NOMO-1 treated with dmso at 0.1 percent for 144 hours (cell line): ENCODE results near the gene CLCA1.
"Not testable (repeated sequence)": the region's sequence is repeated elsewhere in the genome, so short reads cannot be mapped to it uniquely, and the experiment has no call there.

Experiments used
- DNase-seq: peaks from one replicate; lab custom pipeline; 2025; ENCODE audit not compliant: unreplicated experiment; lab: John Stamatoyannopoulos, UW

The CLCA1 gene

DNA sequence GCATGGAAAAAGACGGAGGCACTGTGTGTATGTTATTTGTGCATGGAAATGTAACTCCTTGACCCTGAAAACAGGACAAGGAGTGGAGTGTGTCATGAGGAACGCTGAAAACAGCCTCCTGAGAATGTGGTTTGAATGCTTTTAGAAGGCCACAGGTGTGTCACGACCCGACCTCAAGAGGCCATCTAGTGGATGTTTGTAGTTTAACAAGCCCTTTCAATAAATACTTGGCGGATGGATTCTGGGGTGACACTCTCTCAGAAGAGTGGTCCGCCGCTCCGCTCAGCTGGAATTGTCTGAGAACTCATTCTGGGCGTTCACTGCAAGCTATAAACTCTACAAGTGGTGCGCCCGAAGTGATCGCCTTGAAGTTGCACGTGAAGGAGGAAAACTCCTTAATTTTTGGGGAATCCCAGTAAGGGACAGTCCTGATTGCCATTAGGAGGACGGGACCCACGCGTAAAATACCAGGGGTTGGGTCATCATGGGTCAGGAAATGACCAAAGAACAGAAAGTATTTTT is 33.5 kb downstream of the CLCA1 start:
- DNase-seq: not testable (repeated sequence)

- no peak for DNase-seq
Measured at GRCh38 chr1:86502721-86503405, 34.1 kb downstream of the CLCA1 start.

DNA sequence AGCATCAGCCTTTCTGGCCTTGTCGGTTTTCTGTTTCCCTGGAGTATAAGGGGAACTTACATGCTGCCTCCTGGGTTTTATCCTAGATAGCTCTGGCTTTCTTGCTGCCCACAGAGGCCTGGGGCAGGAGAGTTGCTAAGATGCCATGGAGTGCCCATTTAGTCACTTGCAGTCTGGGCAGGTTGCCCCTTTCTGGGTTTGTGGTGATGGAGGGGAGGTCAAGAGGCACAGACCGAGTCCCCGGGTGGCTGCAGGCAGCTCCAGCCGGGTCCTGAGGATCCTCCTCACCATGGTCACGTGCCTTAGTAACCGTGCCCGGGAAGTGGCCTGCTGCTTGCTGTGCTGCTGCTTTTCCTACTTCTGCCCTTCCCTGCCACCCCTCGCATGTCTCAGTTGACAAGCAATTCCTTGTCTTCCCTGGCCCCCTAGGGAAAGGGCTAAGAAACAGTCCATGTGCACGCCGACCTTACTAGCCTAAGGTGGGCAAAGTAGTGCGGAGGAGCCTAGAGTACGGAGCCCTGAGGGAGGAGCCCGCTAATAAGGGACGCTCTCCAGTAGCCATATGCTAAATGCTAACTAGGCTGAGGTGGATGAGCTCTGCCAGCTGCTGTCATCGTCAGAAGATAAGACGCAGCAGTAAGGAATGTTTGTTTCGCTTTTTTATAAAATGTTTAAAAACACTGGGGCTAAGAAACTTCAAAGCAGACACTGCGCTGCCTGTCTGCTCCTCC is 34.8 kb downstream of the CLCA1 start:
- DNase-seq: no peak

DNA sequence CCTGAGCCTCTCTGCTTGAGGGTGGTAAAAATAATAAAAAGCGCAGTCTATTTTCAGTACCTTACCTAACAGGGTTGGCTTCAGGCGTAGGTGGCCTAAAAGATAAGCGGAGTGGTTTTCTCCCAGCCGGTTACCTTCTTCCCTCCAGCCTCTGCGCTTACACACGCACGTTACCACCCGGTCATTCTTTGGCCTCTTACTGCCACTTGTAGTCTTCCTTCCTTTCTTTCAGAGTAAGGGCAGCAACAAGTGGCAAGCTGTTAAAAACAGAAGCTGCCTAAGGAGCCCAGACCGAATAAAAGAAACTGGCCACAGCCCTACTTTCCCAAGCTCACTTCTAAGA is 35.4 kb downstream of the CLCA1 start:
- no peak for DNase-seq

DNA sequence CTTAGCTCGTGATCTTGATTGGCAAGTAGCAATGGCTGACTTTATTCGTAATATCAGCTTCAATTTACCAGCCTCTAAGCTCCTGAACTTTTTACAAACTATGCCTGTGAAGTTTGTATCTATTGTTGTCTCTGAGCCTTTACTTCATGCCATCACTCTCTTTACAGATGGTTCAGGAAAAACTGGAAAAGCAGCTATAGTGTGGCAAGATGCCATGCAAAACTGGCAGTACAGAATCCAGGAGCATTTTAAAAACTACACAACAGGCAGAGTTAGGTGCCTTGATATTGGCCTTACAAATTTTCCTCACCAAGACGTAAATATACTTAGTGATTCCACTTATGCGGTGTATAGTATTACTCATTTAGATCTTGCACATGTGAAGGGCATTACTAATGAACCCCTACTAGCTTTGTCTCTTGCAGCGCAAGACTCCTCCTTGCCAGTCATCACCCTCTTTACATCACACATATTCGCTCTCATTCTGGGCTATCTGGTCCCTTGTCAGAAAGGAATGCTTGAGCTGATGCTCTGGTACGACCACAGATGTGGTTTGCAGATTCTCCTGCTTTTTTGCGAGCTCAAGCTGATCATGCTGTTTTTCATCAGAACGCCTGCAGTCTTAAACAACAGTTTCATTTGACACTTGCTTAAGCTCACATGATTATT is 36.3 kb downstream of the CLCA1 start:
- DNase-seq: no peak

- no peak for DNase-seq
Measured at GRCh38 chr1:86505564-86505902, 36.8 kb downstream of the CLCA1 start.

GRCh38 chr1:86507935-86508582 is 39.3 kb downstream of the CLCA1 start:
- no peak for DNase-seq

DNA sequence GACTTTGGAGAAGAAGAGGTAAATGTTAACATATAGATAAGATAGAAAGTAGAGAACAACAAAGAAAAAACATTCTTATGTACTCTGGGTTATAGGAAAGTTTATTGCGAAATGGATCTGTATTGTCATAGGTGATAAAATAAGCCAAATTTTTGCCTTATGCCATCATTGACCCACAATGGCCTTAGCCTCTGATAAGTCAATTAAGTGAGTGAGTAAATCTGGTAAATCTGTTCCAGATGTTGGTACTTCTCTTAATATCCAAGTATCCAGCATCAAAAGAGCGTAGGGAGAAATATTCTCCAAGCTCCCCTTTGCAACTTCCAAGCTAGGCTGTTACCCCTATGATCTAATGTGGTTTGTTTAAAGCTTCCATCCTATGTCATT is 39.8 kb downstream of the CLCA1 start:
- DNase-seq: no peak

DNA sequence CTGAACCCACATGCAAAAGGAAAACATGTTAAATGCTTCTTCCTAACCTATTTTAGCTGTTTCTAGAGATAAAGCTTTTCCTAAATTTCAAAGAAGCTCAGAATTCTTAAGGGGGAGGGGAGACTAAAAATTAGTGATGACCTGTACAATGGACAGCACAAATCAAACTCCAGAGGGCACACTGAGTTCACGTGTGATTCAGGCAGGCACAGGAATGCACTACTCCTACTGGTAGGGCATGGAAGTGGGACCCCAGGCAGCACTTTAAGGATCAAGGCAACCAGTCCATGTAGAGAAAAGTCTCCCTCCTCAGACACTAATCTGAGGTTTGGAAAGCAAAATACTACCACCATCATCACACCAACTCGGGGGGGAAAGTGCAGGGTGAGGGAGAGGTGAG is 46.9 kb downstream of the CLCA1 start:
- DNase-seq: no peak

GRCh38 chr1:86516335-86516734 is 47.6 kb downstream of the CLCA1 start:
- no peak for DNase-seq

- no peak for DNase-seq
Measured at GRCh38 chr1:86517336-86517735, 48.6 kb downstream of the CLCA1 start.

DNA sequence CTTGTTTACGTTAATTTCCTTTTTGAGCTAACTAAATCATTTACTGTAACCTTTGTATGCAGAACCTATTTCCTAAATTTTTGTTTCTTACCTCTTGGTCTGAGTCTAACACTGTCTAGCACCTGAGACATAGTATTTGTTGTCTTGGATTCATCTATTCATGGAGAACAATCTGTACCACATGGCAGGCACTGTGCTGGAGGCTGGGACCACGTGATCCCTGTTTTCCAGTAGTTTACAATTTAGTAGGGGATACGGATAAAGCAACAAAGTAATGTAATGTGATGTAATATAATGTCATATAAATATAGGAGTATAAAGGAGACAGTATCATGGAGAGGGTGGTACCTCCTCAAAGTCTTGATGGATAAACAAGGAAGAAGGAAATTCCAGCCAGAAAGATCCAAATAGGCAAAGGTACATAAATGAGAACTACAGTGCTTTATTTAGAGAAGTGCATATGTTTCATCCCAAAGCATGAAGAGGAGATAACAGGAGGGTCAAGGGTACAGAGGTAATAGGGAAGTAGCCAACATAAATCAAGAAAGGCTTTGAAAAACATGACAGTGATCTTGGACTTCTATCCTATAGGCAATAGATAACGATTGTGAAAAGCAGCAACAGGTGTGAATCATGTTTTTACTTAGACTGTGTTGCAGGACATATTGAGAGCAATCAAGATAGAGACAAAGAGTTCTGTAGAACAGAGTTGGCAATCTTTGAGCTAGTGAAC is 52.2 kb downstream of the CLCA1 start:
- DNase-seq: no peak

DNA sequence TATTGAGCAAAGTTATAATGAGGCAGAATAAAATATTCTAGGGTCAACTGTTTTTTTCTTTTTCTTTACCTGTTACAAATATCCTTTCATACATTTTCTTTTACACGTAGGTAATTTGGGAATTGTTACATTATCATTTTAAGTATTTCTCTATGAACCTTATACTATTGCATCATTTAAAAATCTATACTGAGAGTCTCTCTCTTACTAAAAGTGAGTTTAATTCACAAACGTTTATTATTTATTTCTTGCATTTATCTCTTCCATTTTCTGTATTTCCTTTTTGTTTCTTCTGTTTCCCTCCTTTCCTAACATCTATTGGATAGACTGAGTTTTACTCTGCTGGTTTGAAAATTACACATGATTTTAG is 52.8 kb downstream of the CLCA1 start:
- DNase-seq: no peak

- DNase-seq: no peak
Measured at GRCh38 chr1:86522240-86522639, 53.5 kb downstream of the CLCA1 start.

- DNase-seq: no peak
Measured at GRCh38 chr1:86523670-86524354, 55.1 kb downstream of the CLCA1 start.

DNA sequence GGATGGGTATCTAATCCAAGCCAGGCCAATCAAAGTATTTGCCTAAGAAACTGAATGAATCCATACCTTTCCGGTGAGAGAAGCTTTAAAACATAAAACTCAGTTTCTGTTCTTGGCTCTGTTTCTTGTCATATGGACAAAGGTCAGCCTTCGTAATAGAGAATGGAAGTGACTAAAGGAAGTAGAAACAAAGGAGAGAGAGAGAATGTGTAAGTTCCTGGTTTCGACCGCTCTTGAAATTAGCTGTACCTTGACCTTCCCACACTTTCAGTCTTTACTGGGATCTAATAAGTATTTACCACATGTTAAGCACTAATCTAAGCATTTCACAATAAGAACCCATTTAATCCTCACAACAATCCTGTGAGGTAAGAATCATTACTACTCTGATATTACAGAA is 58.6 kb downstream of the CLCA1 start:
- DNase-seq: no peak

DNA sequence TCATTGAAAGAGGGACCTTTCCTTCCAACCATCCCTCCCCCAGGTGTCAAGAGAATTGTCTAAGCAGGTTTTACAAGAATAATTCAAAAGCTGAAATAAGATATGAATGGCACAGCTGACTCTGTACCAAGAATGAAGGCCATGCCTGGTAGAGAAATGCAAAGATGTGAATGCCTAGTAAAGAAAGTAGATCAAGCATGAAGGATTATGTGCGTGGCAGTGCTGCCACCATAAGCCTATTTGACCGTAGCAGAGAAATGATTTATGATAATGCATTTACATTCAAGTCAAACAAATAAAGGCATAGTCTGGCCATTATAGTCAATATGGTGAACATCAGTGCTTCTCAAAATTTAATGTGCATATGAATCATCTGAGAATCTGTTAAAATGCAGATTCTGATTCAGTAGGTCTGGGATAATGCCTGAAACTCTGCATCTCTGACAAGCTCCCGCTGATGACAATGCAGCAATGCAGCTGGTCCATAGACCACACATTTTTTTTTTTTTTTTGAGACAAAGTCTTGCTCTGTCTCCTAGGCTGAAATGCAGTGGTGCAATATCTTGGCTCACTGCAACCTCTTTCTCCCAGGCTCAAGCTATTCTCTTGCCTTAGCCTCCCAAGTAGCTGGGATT is 61.6 kb downstream of the CLCA1 start:
- DNase-seq: no peak

GRCh38 chr1:86537928-86538695 is 69.4 kb downstream of the CLCA1 start:
- DNase-seq: no peak

GRCh38 chr1:86538775-86539174 is 70.0 kb downstream of the CLCA1 start:
- no peak for DNase-seq
